Skeletal muscle satellite cell (primary cell): ENCODE measurements around the gene RSRC1.

Experiments
- H3K27me3 ChIP-seq: 2 replicates; pipeline ENCODE4 v1.7.0; 2013; ENCODE audit warnings: low read length; ENCODE audit not compliant: control insufficient read depth, insufficient read depth
- H3K36me3 ChIP-seq: 2 replicates; pipeline ENCODE4 v1.7.0; 2013; ENCODE audit warnings: mild to moderate bottlenecking, control low read depth, low read length; ENCODE audit not compliant: insufficient read depth
- H3K4me1 ChIP-seq: 2 replicates; pipeline ENCODE4 v1.7.0; 2013; ENCODE audit warnings: low read length; ENCODE audit not compliant: control insufficient read depth, insufficient read depth
- H3K4me2 ChIP-seq: 2 replicates; pipeline ENCODE4 v1.7.0; 2013; ENCODE audit warnings: mild to moderate bottlenecking, low read length
- H3K4me3 ChIP-seq: 2 replicates; pipeline ENCODE4 v1.7.0; 2013; ENCODE audit warnings: low read length
- H3K9ac ChIP-seq: 2 replicates; pipeline ENCODE4 v1.7.0; 2013; ENCODE audit warnings: mild to moderate bottlenecking, low read depth, low read length, moderate library complexity
- H3K9me3 ChIP-seq: replicated peaks from 2 replicates; pipeline ENCODE4 v1.7.0; 2013; ENCODE audit warnings: mild to moderate bottlenecking, control low read depth, low read length

Gene RSRC1

GRCh38 chr3:158455406-158455805 lies 345.5 kb downstream of the RSRC1 start:
- Histone ChIP-seq H3K9me3 (no peaks in the 10 kb centered on the region), H3K4me3 (no peak overlapping the region), H3K36me3 (no peaks in the 10 kb centered on the region), H3K4me2 (no peak overlapping the region), H3K9ac (no peak overlapping the region), H3K4me1 (no peaks in the 10 kb centered on the region), H3K27me3 (no peaks in the 10 kb centered on the region)

GRCh38 chr3:158456114-158456513 lies 346.2 kb downstream of the RSRC1 start:
- Histone ChIP-seq H3K4me1 (no peaks in the 10 kb centered on the region), H3K36me3 (no peaks in the 10 kb centered on the region), H3K4me3 (no peak overlapping the region), H3K9me3 (no peaks in the 10 kb centered on the region), H3K4me2 (no peak overlapping the region), H3K27me3 (no peaks in the 10 kb centered on the region), H3K9ac (no peak overlapping the region)

GRCh38 chr3:158458464-158458863 lies 348.6 kb downstream of the RSRC1 start:
- Histone ChIP-seq H3K4me3 (no peak overlapping the region), H3K27me3 (no peaks in the 10 kb centered on the region), H3K9me3 (no peaks in the 10 kb centered on the region), H3K4me2 (no peak overlapping the region), H3K9ac (no peak overlapping the region), H3K4me1 (no peaks in the 10 kb centered on the region), H3K36me3 (no peaks in the 10 kb centered on the region)

GRCh38 chr3:158460926-158461325 lies 351.0 kb downstream of the RSRC1 start:
- H3K4me2 ChIP-seq = no peak overlapping the region
- H3K4me1 ChIP-seq = no peaks in the 10 kb centered on the region
- H3K36me3 ChIP-seq = no peaks in the 10 kb centered on the region
- H3K4me3 ChIP-seq = no peak overlapping the region
- H3K27me3 ChIP-seq = no peaks in the 10 kb centered on the region
- H3K9me3 ChIP-seq = no peaks in the 10 kb centered on the region
- no peak overlapping the region for H3K9ac ChIP-seq

- no peak overlapping the region for H3K4me2 ChIP-seq
- no peaks in the 10 kb centered on the region for H3K36me3 ChIP-seq
- no peaks in the 10 kb centered on the region for H3K4me1 ChIP-seq
- no peak overlapping the region for H3K4me3 ChIP-seq
- no peaks in the 10 kb centered on the region for H3K9me3 ChIP-seq
- H3K9ac ChIP-seq = no peak overlapping the region
- no peaks in the 10 kb centered on the region for H3K27me3 ChIP-seq
Measured at GRCh38 chr3:158463556-158463955, 353.7 kb downstream of the RSRC1 start.

GRCh38 chr3:158465074-158465473 lies 355.2 kb downstream of the RSRC1 start:
- Histone ChIP-seq H3K27me3 (no peaks in the 10 kb centered on the region), H3K9me3 (no peaks in the 10 kb centered on the region), H3K4me3 (no peak overlapping the region), H3K36me3 (no peaks in the 10 kb centered on the region), H3K4me2 (no peak overlapping the region), H3K4me1 (no peaks in the 10 kb centered on the region), H3K9ac (no peak overlapping the region)

GRCh38 chr3:158470944-158471638 lies 361.2 kb downstream of the RSRC1 start:
- H3K9ac ChIP-seq = no peak overlapping the region
- no peaks in the 10 kb centered on the region for H3K4me1 ChIP-seq
- no peaks in the 10 kb centered on the region for H3K9me3 ChIP-seq

GRCh38 chr3:158471639-158472294 lies 361.9 kb downstream of the RSRC1 start:
- no peaks in the 10 kb centered on the region for H3K36me3 ChIP-seq
- no peak overlapping the region for H3K9ac ChIP-seq
- no peak overlapping the region for H3K4me3 ChIP-seq
- H3K9me3 ChIP-seq = no peaks in the 10 kb centered on the region
- H3K4me2 ChIP-seq = no peak overlapping the region
- H3K27me3 ChIP-seq = no peaks in the 10 kb centered on the region
- no peaks in the 10 kb centered on the region for H3K4me1 ChIP-seq

More at GRCh38 chr3:158470944-158471638, 361.2 kb downstream of the RSRC1 start:
- H3K4me2 ChIP-seq = no peak overlapping the region
- no peaks in the 10 kb centered on the region for H3K36me3 ChIP-seq
- H3K4me3 ChIP-seq = no peak overlapping the region
- H3K27me3 ChIP-seq = no peaks in the 10 kb centered on the region

GRCh38 chr3:158479051-158479450 lies 369.2 kb downstream of the RSRC1 start:
- Histone ChIP-seq H3K4me2 (no peak overlapping the region), H3K36me3 (no peaks in the 10 kb centered on the region), H3K4me1 (no peaks in the 10 kb centered on the region), H3K4me3 (no peak overlapping the region), H3K9me3 (no peaks in the 10 kb centered on the region), H3K27me3 (no peaks in the 10 kb centered on the region), H3K9ac (no peak overlapping the region)

GRCh38 chr3:158483701-158484235 lies 373.9 kb downstream of the RSRC1 start:
- Histone ChIP-seq H3K4me2 (no peak overlapping the region), H3K27me3 (no peaks in the 10 kb centered on the region), H3K4me3 (no peak overlapping the region), H3K4me1 (no peaks in the 10 kb centered on the region), H3K9ac (no peak overlapping the region), H3K36me3 (no peaks in the 10 kb centered on the region), H3K9me3 (no peaks in the 10 kb centered on the region)

GRCh38 chr3:158486200-158486599 lies 376.3 kb downstream of the RSRC1 start:
- no peak overlapping the region for H3K4me3 ChIP-seq
- no peak overlapping the region for H3K9ac ChIP-seq
- no peak overlapping the region for H3K4me2 ChIP-seq
- no peaks in the 10 kb centered on the region for H3K9me3 ChIP-seq
- H3K4me1 ChIP-seq = no peaks in the 10 kb centered on the region
- H3K36me3 ChIP-seq = no peaks in the 10 kb centered on the region
- no peaks in the 10 kb centered on the region for H3K27me3 ChIP-seq

- no peaks in the 10 kb centered on the region for H3K4me1 ChIP-seq
- H3K27me3 ChIP-seq = no peaks in the 10 kb centered on the region
- no peaks in the 10 kb centered on the region for H3K9me3 ChIP-seq
- H3K4me2 ChIP-seq = no peak overlapping the region
- no peaks in the 10 kb centered on the region for H3K36me3 ChIP-seq
- H3K9ac ChIP-seq = no peak overlapping the region
- no peak overlapping the region for H3K4me3 ChIP-seq
Measured at GRCh38 chr3:158488670-158489069, 378.8 kb downstream of the RSRC1 start.
